Heart right ventricle (tissue), 16 donors: ENCODE data around the gene CRIP3. TPM values are rescaled to one million over a fixed set of nuclear protein-coding genes. Genes with fewer than 3 reads are reported as not detected.
A peak's percentile ranks its signal among the peaks of the same experiment; 100 is the strongest.
"Not testable (repeated sequence)": the region's sequence is repeated elsewhere in the genome, so short reads cannot be mapped to it uniquely, and the experiment has no call there.

Experiments used
- ATAC-seq, 8 donors: fragments of 200-7000 bp; cut with Tn5 transposase; one replicate each; pipeline ENCODE4 v1.9.1; 2020; ENCODE audit warnings: mild to moderate bottlenecking in 8 of 8, moderate library complexity in 8 of 8, moderate number of reproducible peaks in 1 of 8
- DNase-seq, 2 donors: peaks; one replicate each; pipeline ENCODE4 v3.0.0-alpha.2; 2020
- H3K27ac ChIP-seq, 10 donors: fragments of 200-600 bp; sonication (generic) in 2 of 10; one replicate each; pipeline versions ENCODE4 v1.5.0 to v1.8.0; 2020 to 2022; ENCODE audit warnings: mild to moderate bottlenecking in 3 of 10
- H3K27me3 ChIP-seq, 7 donors: fragments of 200-600 bp; one replicate each; pipeline ENCODE4 v1.8.0; 2021 to 2022; ENCODE audit warnings: mild to moderate bottlenecking in 2 of 7
- H3K36me3 ChIP-seq, 9 donors: fragments of 200-600 bp; sonication (generic) in 1 of 9; one replicate each; pipeline versions ENCODE4 v1.5.0 to v1.8.0; 2020 to 2022; ENCODE audit warnings: mild to moderate bottlenecking in 2 of 9
- H3K4me1 ChIP-seq, 9 donors: fragments of 200-600 bp; sonication (generic) in 1 of 9; one replicate each; pipeline versions ENCODE4 v1.5.0 to v1.8.0; 2020 to 2022; ENCODE audit warnings: mild to moderate bottlenecking in 4 of 9
- H3K4me3 ChIP-seq, 10 donors: fragments of 200-600 bp; sonication (generic) in 2 of 10; one replicate each; pipeline versions ENCODE4 v1.5.0 to v1.8.0; 2020 to 2022; ENCODE audit warnings: mild to moderate bottlenecking in 7 of 10, moderate library complexity in 2 of 10
- H3K9me3 ChIP-seq, 11 donors: fragments of 200-600 bp in 10 of 11; sonication (generic) in 2 of 11; one replicate each; pipeline versions ENCODE4 v1.5.0 to v1.8.0; 2013 to 2022; ENCODE audit warnings: mild to moderate bottlenecking in 2 of 11, control low read depth in 1 of 11, moderate library complexity in 1 of 11
- WGBS, 2 donors: extraction: QIAGEN DNeasy Blood & Tissue Kit; methylation state at CpG; one replicate each; pipeline ENCODE4 v1.1.7; 2013; ENCODE audit warnings: inconsistent platforms in 1 of 2; 5-methylcytosine and 5-hydroxymethylcytosine counted together
- intact Hi-C, 10 donors: fragments of 100-400 bp; cut with DNase I; formaldehyde crosslinking; loops; one replicate each; pipeline versions ENCODE4 v1.11.1 to v1.14.2; 2022
- polyA plus RNA-seq, 2 donors: library from polyadenylated mRNA; stranded (reverse); fragments of 200-250 nt; gene quantifications; one replicate each; pipeline ENCODE4 v1.2.3, GENCODE V29; 2013
- total RNA-seq, 10 donors: library from RNA; stranded (reverse); fragmentation: NEBNext Ultra II Directional in 3 of 10; extraction: Animal tissue kit (Norgen Biotek cat#: 25700) in 3 of 10; gene quantifications; one replicate each; pipeline versions ENCODE4 v1.2.1 to v1.2.4, GENCODE V29; 2021 to 2023
- TF ChIP-seq, protein P1 (sequence below), 9 donors: fragments of 200-600 bp; sonication (generic) in 2 of 9; IDR thresholded peaks; one replicate each; pipeline versions ENCODE4 v1.5.0 to v1.8.0; 2021 to 2022; ENCODE audit warnings: antibody characterized with exemption in 9 of 9, mild to moderate bottlenecking in 5 of 9, moderate library complexity in 1 of 9
- donor health status: Arrhythmogenic right ventricular cardiomyopathy.
- donor health status: ischemic (EF 13 %, LVEDD 7.1; RV severe dilation, severe dysfunction).
- donor health status: healthy with polysubstance abuse.
- donor health status: DM: no; HTN: yes; CAD: no.
- donor health status: DM: no; HTN: no; CAD: no.
- donor health status: ischemic (EF 25% LVEDD 6.9; RV normal size, moderate dysfunction).
- donor health status: ischemic (EF 25% LVEDD 5.7; RV mildly dilated, moderate dysfunction).
- donor health status: healthy.
- donor health status: DM: yes; HTN: yes; CAD: no.
- donor health status: Ischemic cardiomyopathy.
- donor health status: ischemic (EF 35%, LVEDD 5.7; RV mildly dilated, moderate dysfunction).
- donor health status: nonischemic (EF 11% LVEDD 7.7; RV severe dilation, severe dysfunction).
- donor health status: DM: yes; HTN: yes; CAD: no.
- donor health status: PGD.
- donor health status: ischemic (EF 29% LVEDD 5.4; RV normal size, mild dysfunction).
- donor health status: nonischemic (EF 23%, LVEDD 6.1; RV moderate dilation, normal function).

The CRIP3 gene
- total and polyA plus RNA-seq, 12 donors, result 2.7 to 84.5 (median 26.3) TPM

DNA sequence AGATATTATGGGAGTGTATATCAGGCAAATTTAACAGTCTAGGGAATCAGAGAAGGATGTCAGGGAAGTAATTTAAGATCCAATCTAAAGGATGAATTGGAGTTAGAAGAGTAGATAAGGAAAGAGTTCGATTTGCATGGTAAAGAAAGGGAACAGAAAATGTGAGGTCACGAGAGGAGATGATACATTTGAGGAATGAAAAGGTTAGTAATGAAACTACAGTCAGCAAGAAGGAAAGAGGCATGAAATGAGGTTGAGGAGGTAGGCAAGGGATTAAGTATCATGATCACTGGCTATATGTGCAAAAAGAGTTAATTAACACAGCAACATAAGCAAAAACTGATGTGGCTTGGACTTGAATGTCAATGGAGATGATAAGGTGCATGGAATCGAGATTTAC lies 38.4 kb upstream of the CRIP3 start:
- ATAC-seq (no peak), DNase-seq (no peak)
- Histone ChIP-seq H3K4me3 (no peak overlapping the region), H3K4me1 (peaks cover 0 to 10% (median 0%) of the 10 kb centered on the region in 9 donors), H3K27me3 (no peaks in the 10 kb centered on the region), H3K9me3 (no peaks in the 10 kb centered on the region), H3K36me3 (peaks cover 0 to 99% (median 47%) of the 10 kb centered on the region in 9 donors), H3K27ac (no peak overlapping the region)
- intact Hi-C loops, result no loop called here
- WGBS, 2 donors, result 79 to 87% methylated on average over 3 of the region's 3 CpGs
- TF ChIP-seq, protein P1, sequence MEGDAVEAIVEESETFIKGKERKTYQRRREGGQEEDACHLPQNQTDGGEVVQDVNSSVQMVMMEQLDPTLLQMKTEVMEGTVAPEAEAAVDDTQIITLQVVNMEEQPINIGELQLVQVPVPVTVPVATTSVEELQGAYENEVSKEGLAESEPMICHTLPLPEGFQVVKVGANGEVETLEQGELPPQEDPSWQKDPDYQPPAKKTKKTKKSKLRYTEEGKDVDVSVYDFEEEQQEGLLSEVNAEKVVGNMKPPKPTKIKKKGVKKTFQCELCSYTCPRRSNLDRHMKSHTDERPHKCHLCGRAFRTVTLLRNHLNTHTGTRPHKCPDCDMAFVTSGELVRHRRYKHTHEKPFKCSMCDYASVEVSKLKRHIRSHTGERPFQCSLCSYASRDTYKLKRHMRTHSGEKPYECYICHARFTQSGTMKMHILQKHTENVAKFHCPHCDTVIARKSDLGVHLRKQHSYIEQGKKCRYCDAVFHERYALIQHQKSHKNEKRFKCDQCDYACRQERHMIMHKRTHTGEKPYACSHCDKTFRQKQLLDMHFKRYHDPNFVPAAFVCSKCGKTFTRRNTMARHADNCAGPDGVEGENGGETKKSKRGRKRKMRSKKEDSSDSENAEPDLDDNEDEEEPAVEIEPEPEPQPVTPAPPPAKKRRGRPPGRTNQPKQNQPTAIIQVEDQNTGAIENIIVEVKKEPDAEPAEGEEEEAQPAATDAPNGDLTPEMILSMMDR (IDR thresholded peaks at IDR 0.05), result no peak

GRCh38 chr6:43346243-43346642 lies 37.6 kb upstream of the CRIP3 start:
- intact Hi-C loops, H3K27ac ChIP-seq, ATAC-seq, H3K9me3 ChIP-seq, DNase-seq, H3K27me3 ChIP-seq, H3K4me3 ChIP-seq, H3K4me1 ChIP-seq: not testable (repeated sequence)
- H3K36me3 ChIP-seq, result peaks cover 0 to 99% (median 53%) of the 10 kb centered on the region in 9 donors
- 96 to 98% methylated on average over 11 of the region's 11 CpGs for WGBS, 2 donors

- Histone ChIP-seq H3K4me3 (no peak overlapping the region), H3K27ac (no peak overlapping the region), H3K27me3 (no peaks in the 10 kb centered on the region), H3K9me3 (no peaks in the 10 kb centered on the region), H3K4me1 (peaks cover 0 to 20% (median 9%) of the 10 kb centered on the region in 9 donors), H3K36me3 (peaks cover 0 to 85% (median 37%) of the 10 kb centered on the region in 9 donors)
- WGBS, 2 donors, result 90 to 97% methylated on average over 4 of the region's 4 CpGs
- intact Hi-C loops, result loop anchor here in 3 of 10 donors (5.0 to 10.0 kb wide), 3 partner anchors 64 to 77 kb away; no protein-coding TSS in a partner anchor
- DNase-seq, result no peak
- no peak for ATAC-seq
- TF ChIP-seq, protein P1 (IDR thresholded peaks at IDR 0.05), result no peak
Measured at GRCh38 chr6:43339168-43339567, 30.5 kb upstream of the CRIP3 start.

- Histone ChIP-seq H3K27ac (no peak overlapping the region), H3K4me3 (no peak overlapping the region), H3K27me3 (no peaks in the 10 kb centered on the region), H3K36me3 (peaks cover 0 to 76% (median 32%) of the 10 kb centered on the region in 9 donors), H3K4me1 (peaks cover 0 to 22% (median 11%) of the 10 kb centered on the region in 9 donors), H3K9me3 (no peaks in the 10 kb centered on the region)
- TF ChIP-seq, protein P1 (IDR thresholded peaks at IDR 0.05), result no peak
- ATAC-seq, result no peak
- DNase-seq, result no peak
- intact Hi-C loops, result loop anchor here in 3 of 10 donors (5.0 to 10.0 kb wide), 3 partner anchors 63 to 76 kb away; no protein-coding TSS in a partner anchor
Measured at GRCh38 chr6:43338243-43338642, 29.6 kb upstream of the CRIP3 start.

DNA sequence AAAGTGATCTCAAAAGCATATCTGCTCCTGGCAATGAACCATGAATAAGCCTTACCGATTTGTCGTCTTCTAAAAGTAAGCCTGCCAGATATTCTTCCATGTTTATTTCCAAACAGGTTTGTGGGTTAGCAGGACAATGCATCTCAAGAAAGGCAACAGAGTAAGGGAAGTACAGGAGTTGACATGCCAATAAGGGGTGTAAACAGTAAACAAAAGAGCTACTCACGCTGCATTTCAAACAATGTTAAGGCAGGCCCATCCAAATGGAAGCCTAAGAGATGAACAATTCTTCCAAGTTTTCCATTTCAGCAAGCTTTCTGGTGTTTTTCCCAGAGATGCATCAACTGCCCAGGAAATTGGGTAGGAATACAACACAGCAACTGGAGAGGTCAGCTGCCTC lies 27.8 kb upstream of the CRIP3 start:
- TF ChIP-seq, protein P1 (IDR thresholded peaks at IDR 0.05), result no peak
- 38 to 52% methylated on average over 3 of the region's 3 CpGs for WGBS, 2 donors
- Histone ChIP-seq H3K4me1 (peaks cover 0 to 22% (median 13%) of the 10 kb centered on the region in 9 donors), H3K27me3 (no peaks in the 10 kb centered on the region), H3K9me3 (no peaks in the 10 kb centered on the region), H3K27ac (peak overlapping the region in 1 of 10 donors; percentile 9), H3K36me3 (peaks cover 0 to 58% (median 24%) of the 10 kb centered on the region in 9 donors), H3K4me3 (no peak overlapping the region)
- ATAC-seq (peak in 1 of 8 donors; percentile 20), DNase-seq (no peak)
- intact Hi-C loops, result loop anchor here in 3 of 10 donors (5.0 to 10.0 kb wide), 3 partner anchors 62 to 74 kb away; no protein-coding TSS in a partner anchor
